Stimulated activated CD8-positive, alpha-beta memory T cell treated with anti-CD3 and anti-CD28 coated beads, Interleukin-12 subunit alpha, Interleukin-12 subunit beta, amount 100 ng/mL, for 1 hour (primary cell): ENCODE data around the gene INMT.

Experiments used
- DNase-seq: peaks from one replicate; pipeline ENCODE4 v3.0.0-alpha.2; 2020; ENCODE audit warnings: low read depth

Gene INMT

GRCh38 chr7:30728591-30729100, 23.3 kb upstream of the INMT start:
- no peak for DNase-seq

- DNase-seq, result no peak
Observed at GRCh38 chr7:30729642-30730041, 22.3 kb upstream of the INMT start.

GRCh38 chr7:30730097-30730496, 21.8 kb upstream of the INMT start:
- no peak for DNase-seq

GRCh38 chr7:30730996-30731395, 20.9 kb upstream of the INMT start:
- no peak for DNase-seq

GRCh38 chr7:30731581-30731980, 20.4 kb upstream of the INMT start:
- DNase-seq, result no peak

- no peak for DNase-seq
Observed at GRCh38 chr7:30732606-30733005, 19.3 kb upstream of the INMT start.

GRCh38 chr7:30733216-30733615, 18.7 kb upstream of the INMT start:
- DNase-seq, result no peak

- no peak for DNase-seq
Observed at GRCh38 chr7:30733691-30734090, 18.2 kb upstream of the INMT start.

- DNase-seq, result no peak
Observed at GRCh38 chr7:30734497-30734896, 17.4 kb upstream of the INMT start.

- no peak for DNase-seq
Observed at GRCh38 chr7:30735631-30736030, 16.3 kb upstream of the INMT start.

- DNase-seq, result no peak
Observed at GRCh38 chr7:30736291-30736690, 15.6 kb upstream of the INMT start.

GRCh38 chr7:30738026-30738915, 13.7 kb upstream of the INMT start:
- no peak for DNase-seq

- no peak for DNase-seq
Observed at GRCh38 chr7:30739691-30740090, 12.2 kb upstream of the INMT start.

- DNase-seq, result peak; percentile 68
Observed at GRCh38 chr7:30740417-30741181, 11.3 kb upstream of the INMT start.

GRCh38 chr7:30741289-30741688, 10.6 kb upstream of the INMT start:
- DNase-seq, result no peak

- no peak for DNase-seq
Observed at GRCh38 chr7:30743371-30744074, 8.4 kb upstream of the INMT start.

GRCh38 chr7:30744075-30744417, 7.9 kb upstream of the INMT start:
- no peak for DNase-seq

GRCh38 chr7:30745261-30745941, 6.5 kb upstream of the INMT start:
- DNase-seq, result no peak

GRCh38 chr7:30750010-30750409, 1.9 kb upstream of the INMT start:
- no peak for DNase-seq

GRCh38 chr7:30750683-30751650, 968 bp upstream of the INMT start:
- DNase-seq, result no peak

- no peak for DNase-seq
Observed at GRCh38 chr7:30752484-30752883, 549 bp downstream of the INMT start.
